Trophoblast cell (in vitro differentiated cells and primary cell): Measurements from ENCODE around the gene FAM83D.
A peak's percentile ranks its signal among the peaks of the same experiment; 100 is the strongest.

Source experiments
- DNase-seq, 2 donors: peaks; one replicate each; pipeline ENCODE4 v3.0.0-alpha.2; 2016
- H2AFZ ChIP-seq: 2 replicates; pipeline ENCODE4 v1.6.1; 2013; ENCODE audit warnings: low read length, moderate library complexity, mild to moderate bottlenecking; ENCODE audit not compliant: insufficient read depth, poor library complexity
- H2AK5ac ChIP-seq: 2 replicates; pipeline ENCODE4 v1.6.1; 2013; ENCODE audit warnings: mild to moderate bottlenecking, low read length
- H2BK120ac ChIP-seq: 2 replicates; pipeline ENCODE4 v1.6.1; 2013; ENCODE audit warnings: low read length, mild to moderate bottlenecking, moderate library complexity; ENCODE audit not compliant: insufficient read depth, poor library complexity
- H2BK12ac ChIP-seq: 2 replicates; pipeline ENCODE4 v1.6.1; 2013; ENCODE audit warnings: mild to moderate bottlenecking, low read length, moderate library complexity
- H2BK5ac ChIP-seq: 2 replicates; pipeline ENCODE4 v1.6.1; 2013; ENCODE audit warnings: low read length, low read depth, moderate library complexity, mild to moderate bottlenecking; ENCODE audit not compliant: poor library complexity
- H3K14ac ChIP-seq: 2 replicates; pipeline ENCODE4 v1.6.1; 2013; ENCODE audit warnings: mild to moderate bottlenecking, low read length
- H3K18ac ChIP-seq: 2 replicates; pipeline ENCODE4 v1.6.1; 2013; ENCODE audit warnings: mild to moderate bottlenecking, low read length
- H3K23ac ChIP-seq: 2 replicates; pipeline ENCODE4 v1.6.1; 2013; ENCODE audit warnings: low read length
- H3K27ac ChIP-seq: 2 replicates; pipeline ENCODE4 v1.5.1; 2013; ENCODE audit warnings: low read depth, mild to moderate bottlenecking, inconsistent platforms, low read length, moderate library complexity
- H3K27me3 ChIP-seq: 2 replicates; pipeline ENCODE4 v1.6.1; 2013; ENCODE audit warnings: inconsistent platforms, mild to moderate bottlenecking, low read length, moderate library complexity; ENCODE audit not compliant: insufficient read depth
- H3K36me3 ChIP-seq, 2 experiments: 1 replicate in 1 of 2; 2 replicates in 1 of 2; pipeline ENCODE4 v1.6.1; 2013; ENCODE audit warnings: low read length in 2 of 2, mild to moderate bottlenecking in 2 of 2, moderate library complexity in 1 of 2; ENCODE audit not compliant: insufficient read depth in 2 of 2, control insufficient read depth in 1 of 2
- H3K4ac ChIP-seq: 2 replicates; pipeline ENCODE4 v1.6.1; 2013; ENCODE audit warnings: low read depth, mild to moderate bottlenecking, low read length, moderate library complexity
- H3K4me1 ChIP-seq, 2 experiments: 1 replicate in 1 of 2; 2 replicates in 1 of 2; pipeline ENCODE4 v1.6.1; 2013; ENCODE audit warnings: low read length in 2 of 2, mild to moderate bottlenecking in 2 of 2, moderate library complexity in 1 of 2; ENCODE audit not compliant: insufficient read depth in 2 of 2, control insufficient read depth in 1 of 2
- H3K4me2 ChIP-seq: 2 replicates; pipeline ENCODE4 v1.6.1; 2013; ENCODE audit warnings: inconsistent platforms, mild to moderate bottlenecking, low read length, moderate library complexity
- H3K4me3 ChIP-seq: 2 replicates; pipeline ENCODE4 v1.5.1; 2013; ENCODE audit warnings: mild to moderate bottlenecking, low read depth, low read length, inconsistent platforms
- H3K79me1 ChIP-seq: one replicate; pipeline ENCODE4 v1.6.1; 2013; ENCODE audit warnings: low read length
- H3K79me2 ChIP-seq: 2 replicates; pipeline ENCODE4 v1.6.1; 2013; ENCODE audit warnings: low read length, mild to moderate bottlenecking; ENCODE audit not compliant: control insufficient read depth, insufficient read depth, poor library complexity
- H3K9ac ChIP-seq: 2 replicates; pipeline ENCODE4 v1.6.1; 2013; ENCODE audit warnings: mild to moderate bottlenecking, low read length
- H3K9me3 ChIP-seq: 2 replicates; pipeline ENCODE4 v1.6.1; 2013; ENCODE audit warnings: low read depth, mild to moderate bottlenecking, control low read depth, inconsistent platforms, low read length; ENCODE audit not compliant: insufficient read depth
- H4K12ac ChIP-seq: 2 replicates; pipeline ENCODE4 v1.6.1; 2013; ENCODE audit warnings: low read depth, mild to moderate bottlenecking, low read length, moderate library complexity
- H4K8ac ChIP-seq: 2 replicates; pipeline ENCODE4 v1.6.1; 2013; ENCODE audit warnings: low read depth, mild to moderate bottlenecking, low read length, moderate library complexity
- H4K91ac ChIP-seq: one replicate; pipeline ENCODE4 v1.6.1; 2013; ENCODE audit warnings: low read depth, mild to moderate bottlenecking, low read length, moderate library complexity
- WGBS: extraction: QIAGEN DNeasy Blood & Tissue Kit; methylation state at CpG from one replicate; pipeline ENCODE4 v1.1.7; 2013; ENCODE audit warnings: missing lambda C conversion rate; ENCODE audit not compliant: insufficient read length, insufficient coverage; ENCODE audit errors: extremely low coverage; 5-methylcytosine and 5-hydroxymethylcytosine counted together

Gene FAM83D

GRCh38 chr20:38982291-38982690, 56.1 kb downstream of the FAM83D start:
- no peak overlapping the region for H2BK5ac ChIP-seq
- no peak overlapping the region for H3K9ac ChIP-seq
- H2BK12ac ChIP-seq, result no peak overlapping the region
- H3K4me3 ChIP-seq, result no peak overlapping the region
- no CpG with 5 or more reads among the region's 1 CpG for WGBS
- no peaks in the 10 kb centered on the region for H3K79me2 ChIP-seq
- H3K36me3 ChIP-seq, result peaks cover 0 to 2% of the 10 kb centered on the region in 2 experiments
- H2BK120ac ChIP-seq, result no peak overlapping the region
- H4K12ac ChIP-seq, result no peak overlapping the region
- H3K4me2 ChIP-seq, result no peak overlapping the region
- no peak overlapping the region for H4K8ac ChIP-seq
- H2AFZ ChIP-seq, result no peak overlapping the region
- H3K79me1 ChIP-seq, result no peaks in the 10 kb centered on the region
- H3K14ac ChIP-seq, result no peak overlapping the region
- no peak for DNase-seq
- H3K27ac ChIP-seq, result no peak overlapping the region
- no peak overlapping the region for H3K18ac ChIP-seq
- H3K4ac ChIP-seq, result no peak overlapping the region
- no peaks in the 10 kb centered on the region for H3K27me3 ChIP-seq
- no peak overlapping the region for H4K91ac ChIP-seq
- no peaks in the 10 kb centered on the region for H3K9me3 ChIP-seq
- H2AK5ac ChIP-seq, result no peak overlapping the region
- H3K4me1 ChIP-seq, result no peaks in the 10 kb centered on the region
- H3K23ac ChIP-seq, result no peak overlapping the region

DNA sequence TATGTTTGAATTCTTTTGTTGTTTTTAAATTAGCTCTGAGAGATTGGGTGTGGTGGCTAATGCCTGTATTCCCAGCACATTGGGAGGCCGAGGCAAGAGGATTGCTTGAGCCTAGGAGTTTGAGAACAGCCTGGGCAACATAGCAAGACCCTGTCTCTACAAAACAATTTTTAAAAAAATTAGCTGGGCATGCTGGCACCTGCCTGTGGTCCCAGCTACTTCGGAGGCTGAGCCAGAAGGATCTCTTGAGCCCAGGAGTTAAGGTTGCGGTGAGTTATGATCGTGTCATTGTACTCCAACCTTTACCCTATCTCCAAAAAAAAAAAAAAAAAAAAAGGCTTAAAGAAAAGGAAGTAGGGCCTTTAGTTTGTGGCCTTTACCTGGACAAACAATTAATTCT, 58.8 kb downstream of the FAM83D start:
- peaks cover 0 to 1% of the 10 kb centered on the region in 2 experiments for H3K36me3 ChIP-seq
- H3K9ac ChIP-seq, result no peak overlapping the region
- H3K4me1 ChIP-seq, result no peaks in the 10 kb centered on the region
- H2BK5ac ChIP-seq, result no peak overlapping the region
- no peak overlapping the region for H2BK120ac ChIP-seq
- peak; percentile 42 to 65 for DNase-seq
- H3K4me3 ChIP-seq, result no peak overlapping the region
- H3K79me1 ChIP-seq, result no peaks in the 10 kb centered on the region
- H4K12ac ChIP-seq, result no peak overlapping the region
- H3K14ac ChIP-seq, result no peak overlapping the region
- no peak overlapping the region for H4K91ac ChIP-seq
- no peaks in the 10 kb centered on the region for H3K79me2 ChIP-seq
- H3K18ac ChIP-seq, result no peak overlapping the region
- H2AK5ac ChIP-seq, result no peak overlapping the region
- H4K8ac ChIP-seq, result no peak overlapping the region
- H2AFZ ChIP-seq, result no peak overlapping the region
- no peak overlapping the region for H3K23ac ChIP-seq
- H3K4me2 ChIP-seq, result no peak overlapping the region
- no peaks in the 10 kb centered on the region for H3K27me3 ChIP-seq
- no peak overlapping the region for H3K4ac ChIP-seq
- H3K9me3 ChIP-seq, result no peaks in the 10 kb centered on the region
- no peak overlapping the region for H2BK12ac ChIP-seq
- no peak overlapping the region for H3K27ac ChIP-seq
- WGBS, result no CpG with 5 or more reads among the region's 4 CpGs

- H2BK5ac ChIP-seq, result no peak overlapping the region
- H3K27me3 ChIP-seq, result no peaks in the 10 kb centered on the region
Measured at GRCh38 chr20:38985603-38986170, 59.5 kb downstream of the FAM83D start.

GRCh38 chr20:38986663-38987062, 60.4 kb downstream of the FAM83D start:
- Histone ChIP-seq H3K27me3 (no peaks in the 10 kb centered on the region), H3K4me2 (no peak overlapping the region), H3K4me1 (no peaks in the 10 kb centered on the region), H4K91ac (no peak overlapping the region), H3K79me2 (no peaks in the 10 kb centered on the region), H3K79me1 (no peaks in the 10 kb centered on the region), H2BK12ac (no peak overlapping the region), H3K4ac (no peak overlapping the region), H3K23ac (no peak overlapping the region), H2BK5ac (no peak overlapping the region), H2AK5ac (no peak overlapping the region), H3K18ac (no peak overlapping the region), H3K27ac (no peak overlapping the region), H4K8ac (no peak overlapping the region), H3K9ac (no peak overlapping the region), H3K4me3 (no peak overlapping the region), H3K14ac (no peak overlapping the region), H3K9me3 (no peaks in the 10 kb centered on the region), H2AFZ (no peak overlapping the region), H4K12ac (no peak overlapping the region), H3K36me3 (peaks cover 0 to 1% of the 10 kb centered on the region in 2 experiments), H2BK120ac (no peak overlapping the region)
- no CpG with 5 or more reads among the region's 2 CpGs for WGBS
- DNase-seq, result no peak

More at GRCh38 chr20:38985603-38986170, 59.5 kb downstream of the FAM83D start:
- Histone ChIP-seq H2BK12ac (no peak overlapping the region), H3K14ac (no peak overlapping the region), H2AK5ac (no peak overlapping the region), H3K36me3 (peaks cover 0 to 1% of the 10 kb centered on the region in 2 experiments), H4K8ac (no peak overlapping the region), H3K27ac (no peak overlapping the region), H3K9me3 (no peaks in the 10 kb centered on the region), H3K79me1 (no peaks in the 10 kb centered on the region), H3K4me1 (no peaks in the 10 kb centered on the region), H2BK120ac (no peak overlapping the region), H3K79me2 (no peaks in the 10 kb centered on the region), H4K12ac (no peak overlapping the region), H3K4me3 (no peak overlapping the region), H3K18ac (no peak overlapping the region), H3K9ac (no peak overlapping the region), H3K4me2 (no peak overlapping the region), H2AFZ (no peak overlapping the region), H4K91ac (no peak overlapping the region), H3K23ac (no peak overlapping the region), H3K4ac (no peak overlapping the region)
- no CpG with 5 or more reads among the region's 1 CpG for WGBS
- peak in 1 of 2 donors; percentile 71 for DNase-seq
